Natural killer cell (primary cell): ENCODE results near the gene TCAF1. TPM values are rescaled to one million over a fixed set of nuclear protein-coding genes. Genes with fewer than 3 reads are reported as not detected.
"Not testable (repeated sequence)": the region's sequence is repeated elsewhere in the genome, so short reads cannot be mapped to it uniquely, and the experiment has no call there.

Experiments used
- ATAC-seq, 3 donors: fragments of 150-1000 bp in 2 of 3; fragments of 200-7000 bp in 1 of 3; cut with Tn5 transposase; 1 replicate in 1 of 3; 2 replicates in 2 of 3; pipeline ENCODE4 v1.10.0; 2021; ENCODE audit warnings: mild to moderate bottlenecking in 2 of 3, moderate library complexity in 2 of 3
- DNase-seq, 2 donors: peaks; one replicate each; pipeline versions ENCODE4 v3.0.0 to v3.0.0-alpha.2; 2013 to 2021; ENCODE audit warnings: mixed read lengths in 1 of 2
- H3K27ac ChIP-seq: one replicate; pipeline ENCODE4 v1.5.1; 2013; ENCODE audit warnings: mild to moderate bottlenecking, low read length
- H3K27me3 ChIP-seq: one replicate; pipeline ENCODE4 v1.6.1; 2013; ENCODE audit warnings: low read length; ENCODE audit not compliant: control insufficient read depth, insufficient read depth
- H3K36me3 ChIP-seq: one replicate; pipeline ENCODE4 v1.6.1; 2013; ENCODE audit warnings: low read length; ENCODE audit not compliant: control insufficient read depth, insufficient read depth
- H3K4me1 ChIP-seq: one replicate; pipeline ENCODE4 v1.6.1; 2013; ENCODE audit warnings: low read length; ENCODE audit not compliant: control insufficient read depth, insufficient read depth
- H3K4me3 ChIP-seq: one replicate; pipeline ENCODE4 v1.5.1; 2013; ENCODE audit warnings: low read length
- H3K9me3 ChIP-seq: one replicate; pipeline ENCODE4 v1.6.1; 2013; ENCODE audit warnings: low read length; ENCODE audit not compliant: control insufficient read depth, insufficient read depth
- H3K27ac Mint-ChIP-seq, 2 donors: one replicate each; pipeline ENCODE4 v1.8.0; 2022; ENCODE audit warnings: mild to moderate bottlenecking in 2 of 2, mixed read lengths in 2 of 2, moderate library complexity in 1 of 2
- H3K27me3 Mint-ChIP-seq, 2 donors: one replicate each; pipeline ENCODE4 v1.8.0; 2022; ENCODE audit warnings: low read depth in 2 of 2, mixed read lengths in 2 of 2
- H3K36me3 Mint-ChIP-seq: one replicate; pipeline ENCODE4 v1.8.0; 2022; ENCODE audit warnings: mixed read lengths
- H3K4me1 Mint-ChIP-seq, 2 donors: one replicate each; pipeline ENCODE4 v1.8.0; 2022; ENCODE audit warnings: mixed read lengths in 2 of 2
- H3K4me3 Mint-ChIP-seq: one replicate; pipeline ENCODE4 v1.8.0; 2022; ENCODE audit warnings: mild to moderate bottlenecking, moderate library complexity, mixed read lengths
- H3K9me3 Mint-ChIP-seq, 2 donors: one replicate each; pipeline ENCODE4 v1.8.0; 2022; ENCODE audit warnings: mixed read lengths in 2 of 2
- CTCF ChIP-seq: fragments of 200-600 bp; IDR thresholded peaks from one replicate; pipeline ENCODE4 v1.8.0; 2022; ENCODE audit warnings: antibody characterized with exemption
- WGBS: methylation state at CpG from one replicate; pipeline ENCODE4 v1.1.7; 2013; ENCODE audit warnings: missing lambda C conversion rate; ENCODE audit not compliant: insufficient coverage; 5-methylcytosine and 5-hydroxymethylcytosine counted together
- intact Hi-C: fragments of 100-400 bp; cut with micrococcal nuclease; formaldehyde crosslinking; loops from one replicate; pipeline ENCODE4 v1.14.2; 2022
- total RNA-seq, 4 donors: library from RNA; stranded (reverse); fragments of 120-200 nt in 1 of 4; gene quantifications; one replicate each; pipeline versions ENCODE4 v1.2.3 to v1.2.4, GENCODE V29; 2013 to 2022

Gene TCAF1
- total RNA-seq, 3 donors from 2014 or later (not counting 1 experiment from before 2014, with no cell fraction given) = 12.7 to 24.5 (median 18.8) TPM

GRCh38 chr7:143871534-143871933 lies 30.4 kb downstream of the TCAF1 start:
- H3K4me1 Mint-ChIP-seq, DNase-seq, H3K36me3 Mint-ChIP-seq, intact Hi-C loops, H3K4me1 ChIP-seq, H3K36me3 ChIP-seq, H3K9me3 Mint-ChIP-seq, H3K27me3 Mint-ChIP-seq, H3K4me3 ChIP-seq, H3K27me3 ChIP-seq, H3K4me3 Mint-ChIP-seq, H3K27ac Mint-ChIP-seq, ATAC-seq, H3K9me3 ChIP-seq, H3K27ac ChIP-seq: not testable (repeated sequence)

- H3K4me3 Mint-ChIP-seq, H3K4me1 Mint-ChIP-seq, H3K9me3 ChIP-seq, H3K4me1 ChIP-seq, H3K27ac ChIP-seq, DNase-seq, ATAC-seq, H3K36me3 ChIP-seq, H3K27me3 ChIP-seq, H3K36me3 Mint-ChIP-seq, H3K9me3 Mint-ChIP-seq, H3K27ac Mint-ChIP-seq, H3K4me3 ChIP-seq, H3K27me3 Mint-ChIP-seq, intact Hi-C loops: not testable (repeated sequence)
- no CpG with 5 or more reads among the region's 2 CpGs for WGBS
Measured at GRCh38 chr7:143857994-143858393, 44.0 kb downstream of the TCAF1 start.

- H3K4me1 Mint-ChIP-seq, ATAC-seq, H3K4me3 ChIP-seq, H3K27me3 Mint-ChIP-seq, H3K4me3 Mint-ChIP-seq, H3K27ac ChIP-seq, H3K9me3 Mint-ChIP-seq, H3K36me3 ChIP-seq, H3K4me1 ChIP-seq, H3K27ac Mint-ChIP-seq, DNase-seq, H3K9me3 ChIP-seq, H3K27me3 ChIP-seq, intact Hi-C loops, H3K36me3 Mint-ChIP-seq: not testable (repeated sequence)
- WGBS = no CpG with 5 or more reads among the region's 1 CpG
Measured at GRCh38 chr7:143855443-143855842, 46.5 kb downstream of the TCAF1 start.

GRCh38 chr7:143850682-143851081 lies 51.3 kb downstream of the TCAF1 start:
- Mint-ChIP-seq H3K27me3 (no peaks in the 10 kb centered on the region), H3K4me1 (no peaks in the 10 kb centered on the region), H3K36me3 (no peaks in the 10 kb centered on the region), H3K9me3 (no peaks in the 10 kb centered on the region), H3K27ac (no peak overlapping the region), H3K4me3 (no peak overlapping the region)
- DNase-seq (no peak), ATAC-seq (no peak)
- Histone ChIP-seq H3K4me3 (no peak overlapping the region), H3K9me3 (no peaks in the 10 kb centered on the region), H3K27ac (no peak overlapping the region), H3K27me3 (peaks cover 3% of the 10 kb centered on the region), H3K36me3 (no peaks in the 10 kb centered on the region), H3K4me1 (no peaks in the 10 kb centered on the region)
- no peak for TF ChIP-seq CTCF
- 97% methylated on average over 1 of the region's 2 CpGs for WGBS
- intact Hi-C loops = no loop called here

- Mint-ChIP-seq H3K27me3 (no peaks in the 10 kb centered on the region), H3K4me1 (no peaks in the 10 kb centered on the region), H3K36me3 (peaks cover 6% of the 10 kb centered on the region), H3K4me3 (no peak overlapping the region), H3K27ac (no peak overlapping the region), H3K9me3 (no peaks in the 10 kb centered on the region)
- ATAC-seq (no peak), DNase-seq (no peak)
- H3K36me3 ChIP-seq = no peaks in the 10 kb centered on the region
- H3K4me1 ChIP-seq = no peaks in the 10 kb centered on the region
- H3K4me3 ChIP-seq = no peak overlapping the region
- H3K27me3 ChIP-seq = peaks cover 3% of the 10 kb centered on the region
- WGBS = 90% methylated on average over 3 of the region's 3 CpGs
- no peaks in the 10 kb centered on the region for H3K9me3 ChIP-seq
- TF ChIP-seq CTCF = no peak
- H3K27ac ChIP-seq = no peak overlapping the region
- intact Hi-C loops = no loop called here
Measured at GRCh38 chr7:143849785-143850479, 52.0 kb downstream of the TCAF1 start.
